ENCODE measurements around the gene LRP2. TPM values are rescaled to one million over a fixed set of nuclear protein-coding genes. Genes with fewer than 3 reads are reported as not detected.

Gene LRP2
- polyA plus RNA-seq, 3 donors = not detected

- intact Hi-C loops (cut with micrococcal nuclease) = loop anchor here (2.0 to 5.0 kb wide), 4 partner anchors 31 to 180 kb away; no protein-coding TSS in a partner anchor
- no peaks in the 10 kb centered on the region for H3K36me3 Mint-ChIP-seq
- Histone ChIP-seq H3K27me3 (ENCODE audit: control insufficient read depth in 2 of 2, insufficient read depth in 2 of 2, low read length in 2 of 2) (no peaks in the 10 kb centered on the region), H3K79me2 (ENCODE audit: insufficient read depth, low read length) (no peaks in the 10 kb centered on the region), H2AFZ (ENCODE audit: insufficient read depth, low read depth, low read length, poor library complexity, severe bottlenecking) (no peak overlapping the region), H3K4me1 (ENCODE audit: control insufficient read depth in 1 of 2, insufficient read depth in 2 of 2, low read length in 2 of 2) (no peaks in the 10 kb centered on the region), H3K4me3 (replicated peaks in 1 of 3; ENCODE audit: low read depth in 2 of 3, low read length in 3 of 3) (no peak overlapping the region), H3K27ac (ENCODE audit: low read depth in 1 of 2, low read length in 2 of 2) (no peak overlapping the region), H4K20me1 (ENCODE audit: insufficient read depth, low read length) (no peaks in the 10 kb centered on the region), H3K9me3 (replicated peaks in 1 of 2; ENCODE audit: control insufficient read depth in 1 of 2, insufficient read depth in 1 of 2, low read length in 2 of 2) (no peaks in the 10 kb centered on the region), H3K9ac (ENCODE audit: insufficient read depth, low read length, poor library complexity, severe bottlenecking) (no peak overlapping the region), H3K4me2 (replicated peaks; ENCODE audit: extremely low read depth, low read length, poor library complexity, severe bottlenecking) (no peak overlapping the region), H3K36me3 (replicated peaks in 1 of 2; ENCODE audit: control insufficient read depth in 1 of 2, insufficient read depth in 2 of 2, low read length in 2 of 2) (no peaks in the 10 kb centered on the region)
- H3K27me3 Mint-ChIP-seq (ENCODE audit: low read depth in 3 of 3) = peaks cover 0 to 1% (median 0%) of the 10 kb centered on the region in 3 donors
- peak; percentile 39 to 74 (median 64) for DNase-seq
- TF ChIP-seq, protein P1, sequence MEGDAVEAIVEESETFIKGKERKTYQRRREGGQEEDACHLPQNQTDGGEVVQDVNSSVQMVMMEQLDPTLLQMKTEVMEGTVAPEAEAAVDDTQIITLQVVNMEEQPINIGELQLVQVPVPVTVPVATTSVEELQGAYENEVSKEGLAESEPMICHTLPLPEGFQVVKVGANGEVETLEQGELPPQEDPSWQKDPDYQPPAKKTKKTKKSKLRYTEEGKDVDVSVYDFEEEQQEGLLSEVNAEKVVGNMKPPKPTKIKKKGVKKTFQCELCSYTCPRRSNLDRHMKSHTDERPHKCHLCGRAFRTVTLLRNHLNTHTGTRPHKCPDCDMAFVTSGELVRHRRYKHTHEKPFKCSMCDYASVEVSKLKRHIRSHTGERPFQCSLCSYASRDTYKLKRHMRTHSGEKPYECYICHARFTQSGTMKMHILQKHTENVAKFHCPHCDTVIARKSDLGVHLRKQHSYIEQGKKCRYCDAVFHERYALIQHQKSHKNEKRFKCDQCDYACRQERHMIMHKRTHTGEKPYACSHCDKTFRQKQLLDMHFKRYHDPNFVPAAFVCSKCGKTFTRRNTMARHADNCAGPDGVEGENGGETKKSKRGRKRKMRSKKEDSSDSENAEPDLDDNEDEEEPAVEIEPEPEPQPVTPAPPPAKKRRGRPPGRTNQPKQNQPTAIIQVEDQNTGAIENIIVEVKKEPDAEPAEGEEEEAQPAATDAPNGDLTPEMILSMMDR (IDR thresholded peaks at IDR 0.05) = peak; percentile 89
- no peak overlapping the region for H3K4me3 Mint-ChIP-seq
- 0% methylated on average over 4 of the region's 10 CpGs for WGBS (ENCODE audit: insufficient coverage)
- peaks cover 0 to 1% (median 0%) of the 10 kb centered on the region in 7 donors for H3K9me3 Mint-ChIP-seq
- H3K27ac Mint-ChIP-seq = no peak overlapping the region
- H3K4me1 Mint-ChIP-seq = peaks cover 5% of the 10 kb centered on the region
Observed at GRCh38 chr2:169141713-169142352, 220.5 kb downstream of the LRP2 start.

- Histone ChIP-seq H3K4me1 (ENCODE audit: control insufficient read depth in 1 of 2, insufficient read depth in 2 of 2, low read length in 2 of 2) (no peaks in the 10 kb centered on the region), H3K79me2 (ENCODE audit: insufficient read depth, low read length) (no peaks in the 10 kb centered on the region), H3K4me2 (replicated peaks; ENCODE audit: extremely low read depth, low read length, poor library complexity, severe bottlenecking) (no peak overlapping the region), H3K9me3 (replicated peaks in 1 of 2; ENCODE audit: control insufficient read depth in 1 of 2, insufficient read depth in 1 of 2, low read length in 2 of 2) (no peaks in the 10 kb centered on the region), H3K27me3 (ENCODE audit: control insufficient read depth in 2 of 2, insufficient read depth in 2 of 2, low read length in 2 of 2) (no peaks in the 10 kb centered on the region), H3K4me3 (replicated peaks in 1 of 3; ENCODE audit: low read depth in 2 of 3, low read length in 3 of 3) (no peak overlapping the region), H4K20me1 (ENCODE audit: insufficient read depth, low read length) (no peaks in the 10 kb centered on the region), H3K27ac (ENCODE audit: low read depth in 1 of 2, low read length in 2 of 2) (no peak overlapping the region), H3K9ac (ENCODE audit: insufficient read depth, low read length, poor library complexity, severe bottlenecking) (no peak overlapping the region), H2AFZ (ENCODE audit: insufficient read depth, low read depth, low read length, poor library complexity, severe bottlenecking) (peak overlapping the region; percentile 17), H3K36me3 (replicated peaks in 1 of 2; ENCODE audit: control insufficient read depth in 1 of 2, insufficient read depth in 2 of 2, low read length in 2 of 2) (no peaks in the 10 kb centered on the region)
- WGBS (ENCODE audit: insufficient coverage) = 100% methylated on average over 2 of the region's 8 CpGs
- TF ChIP-seq, protein P1 (IDR thresholded peaks at IDR 0.05) = no peak
- intact Hi-C loops (cut with micrococcal nuclease) = loop anchor here (2.0 to 5.0 kb wide), 4 partner anchors 29 to 178 kb away; no protein-coding TSS in a partner anchor
- Mint-ChIP-seq H3K27me3 (ENCODE audit: low read depth in 3 of 3) (peaks cover 0 to 1% (median 0%) of the 10 kb centered on the region in 3 donors), H3K36me3 (no peaks in the 10 kb centered on the region), H3K4me1 (peaks cover 5% of the 10 kb centered on the region), H3K27ac (no peak overlapping the region), H3K9me3 (peaks cover 0 to 1% (median 0%) of the 10 kb centered on the region in 7 donors), H3K4me3 (no peak overlapping the region)
- DNase-seq = no peak
Observed at GRCh38 chr2:169139993-169140767, 222.2 kb downstream of the LRP2 start.
